Measurements from ENCODE around the gene RASSF3.

DNA sequence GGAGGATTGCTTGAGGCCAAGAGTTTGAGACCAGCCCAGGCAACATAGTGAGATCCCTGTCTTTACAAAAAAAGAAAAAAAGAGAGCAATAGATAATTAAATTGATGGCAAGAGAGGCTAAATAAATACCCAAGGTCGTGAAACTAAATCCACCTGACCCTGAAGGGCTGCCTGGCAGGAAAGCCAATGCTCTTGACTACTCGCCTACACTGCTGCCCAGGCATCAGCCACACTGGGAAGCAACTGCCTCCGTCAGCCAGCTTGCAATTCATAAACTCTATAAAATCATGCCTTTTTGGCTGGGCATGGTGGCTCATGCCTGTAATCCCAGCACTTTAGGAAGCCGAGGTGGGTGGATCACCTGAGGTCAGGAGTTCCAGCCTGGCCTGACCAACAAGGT lies 31.7 kb upstream of the RASSF3 start:
- TF ChIP-seq TAF1 (IDR thresholded peaks at IDR 0.05; ENCODE audit: low read depth) (no peak), EGR1 (IDR thresholded peaks at IDR 0.05) (no peak), TCF12 (IDR thresholded peaks at IDR 0.05; ENCODE audit: low read depth) (no peak), YY1 (IDR thresholded peaks at IDR 0.05; ENCODE audit: low read depth) (no peak), CREB1 (IDR thresholded peaks at IDR 0.05; ENCODE audit: low read depth) (no peak), EP300 (IDR thresholded peaks at IDR 0.05; ENCODE audit: borderline replicate concordance) (no peak), CEBPB (IDR thresholded peaks at IDR 0.05) (no peak), NFIC (IDR thresholded peaks at IDR 0.05) (no peak), RAD21 (IDR thresholded peaks at IDR 0.05; ENCODE audit: low read depth) (no peak), FOXM1 (IDR thresholded peaks at IDR 0.05; ENCODE audit: borderline replicate concordance, low read depth) (no peak)
- TF ChIP-seq, protein P1, sequence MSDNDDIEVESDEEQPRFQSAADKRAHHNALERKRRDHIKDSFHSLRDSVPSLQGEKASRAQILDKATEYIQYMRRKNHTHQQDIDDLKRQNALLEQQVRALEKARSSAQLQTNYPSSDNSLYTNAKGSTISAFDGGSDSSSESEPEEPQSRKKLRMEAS (IDR thresholded peaks at IDR 0.05) = no peak
- TF ChIP-seq, protein P2, sequence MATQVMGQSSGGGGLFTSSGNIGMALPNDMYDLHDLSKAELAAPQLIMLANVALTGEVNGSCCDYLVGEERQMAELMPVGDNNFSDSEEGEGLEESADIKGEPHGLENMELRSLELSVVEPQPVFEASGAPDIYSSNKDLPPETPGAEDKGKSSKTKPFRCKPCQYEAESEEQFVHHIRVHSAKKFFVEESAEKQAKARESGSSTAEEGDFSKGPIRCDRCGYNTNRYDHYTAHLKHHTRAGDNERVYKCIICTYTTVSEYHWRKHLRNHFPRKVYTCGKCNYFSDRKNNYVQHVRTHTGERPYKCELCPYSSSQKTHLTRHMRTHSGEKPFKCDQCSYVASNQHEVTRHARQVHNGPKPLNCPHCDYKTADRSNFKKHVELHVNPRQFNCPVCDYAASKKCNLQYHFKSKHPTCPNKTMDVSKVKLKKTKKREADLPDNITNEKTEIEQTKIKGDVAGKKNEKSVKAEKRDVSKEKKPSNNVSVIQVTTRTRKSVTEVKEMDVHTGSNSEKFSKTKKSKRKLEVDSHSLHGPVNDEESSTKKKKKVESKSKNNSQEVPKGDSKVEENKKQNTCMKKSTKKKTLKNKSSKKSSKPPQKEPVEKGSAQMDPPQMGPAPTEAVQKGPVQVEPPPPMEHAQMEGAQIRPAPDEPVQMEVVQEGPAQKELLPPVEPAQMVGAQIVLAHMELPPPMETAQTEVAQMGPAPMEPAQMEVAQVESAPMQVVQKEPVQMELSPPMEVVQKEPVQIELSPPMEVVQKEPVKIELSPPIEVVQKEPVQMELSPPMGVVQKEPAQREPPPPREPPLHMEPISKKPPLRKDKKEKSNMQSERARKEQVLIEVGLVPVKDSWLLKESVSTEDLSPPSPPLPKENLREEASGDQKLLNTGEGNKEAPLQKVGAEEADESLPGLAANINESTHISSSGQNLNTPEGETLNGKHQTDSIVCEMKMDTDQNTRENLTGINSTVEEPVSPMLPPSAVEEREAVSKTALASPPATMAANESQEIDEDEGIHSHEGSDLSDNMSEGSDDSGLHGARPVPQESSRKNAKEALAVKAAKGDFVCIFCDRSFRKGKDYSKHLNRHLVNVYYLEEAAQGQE (IDR thresholded peaks at IDR 0.05; ENCODE audit: low read depth) = no peak

Measured in Ishikawa (cell line).